ENCODE results near the gene WBP11.

DNA sequence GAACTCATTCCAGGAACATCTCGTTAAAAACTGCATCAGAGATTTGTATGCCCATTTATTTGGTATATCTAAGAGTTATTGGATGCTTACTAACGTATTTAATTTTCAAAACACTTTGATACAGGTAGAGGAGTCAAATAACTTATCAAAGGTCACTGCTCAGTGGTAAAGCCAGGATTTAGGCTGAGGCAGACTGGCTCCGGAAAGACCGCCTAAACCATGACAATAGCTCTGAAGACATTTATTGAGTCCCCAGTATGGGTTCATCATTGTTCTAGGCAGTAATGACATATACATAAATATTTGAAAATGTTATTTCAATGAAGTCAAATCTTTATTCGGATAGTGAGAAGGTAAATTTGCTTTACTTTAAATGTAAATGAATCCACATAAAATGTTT, 30.3 kb downstream of the WBP11 start:
- TF ChIP-seq, protein P1, sequence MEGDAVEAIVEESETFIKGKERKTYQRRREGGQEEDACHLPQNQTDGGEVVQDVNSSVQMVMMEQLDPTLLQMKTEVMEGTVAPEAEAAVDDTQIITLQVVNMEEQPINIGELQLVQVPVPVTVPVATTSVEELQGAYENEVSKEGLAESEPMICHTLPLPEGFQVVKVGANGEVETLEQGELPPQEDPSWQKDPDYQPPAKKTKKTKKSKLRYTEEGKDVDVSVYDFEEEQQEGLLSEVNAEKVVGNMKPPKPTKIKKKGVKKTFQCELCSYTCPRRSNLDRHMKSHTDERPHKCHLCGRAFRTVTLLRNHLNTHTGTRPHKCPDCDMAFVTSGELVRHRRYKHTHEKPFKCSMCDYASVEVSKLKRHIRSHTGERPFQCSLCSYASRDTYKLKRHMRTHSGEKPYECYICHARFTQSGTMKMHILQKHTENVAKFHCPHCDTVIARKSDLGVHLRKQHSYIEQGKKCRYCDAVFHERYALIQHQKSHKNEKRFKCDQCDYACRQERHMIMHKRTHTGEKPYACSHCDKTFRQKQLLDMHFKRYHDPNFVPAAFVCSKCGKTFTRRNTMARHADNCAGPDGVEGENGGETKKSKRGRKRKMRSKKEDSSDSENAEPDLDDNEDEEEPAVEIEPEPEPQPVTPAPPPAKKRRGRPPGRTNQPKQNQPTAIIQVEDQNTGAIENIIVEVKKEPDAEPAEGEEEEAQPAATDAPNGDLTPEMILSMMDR (IDR thresholded peaks at IDR 0.05; ENCODE audit: insufficient read depth, low read length, poor library complexity, severe bottlenecking), result no peak
- TF ChIP-seq EZH2phosphoT487 (conservative IDR thresholded peaks at IDR 0.05; ENCODE audit: low read length), result no peak
